Naive thymus-derived CD4-positive, alpha-beta T cell (primary cell): ENCODE data around the gene PLA2G15. TPM values are rescaled to one million over a fixed set of nuclear protein-coding genes. Genes with fewer than 3 reads are reported as not detected.

ENCODE experiments used
- ATAC-seq: fragments of 150-1000 bp; cut with Tn5 transposase; 2 replicates; pipeline ENCODE4 v1.10.0; 2021; ENCODE audit warnings: mild to moderate bottlenecking, moderate library complexity
- CTCF ChIA-PET: fragments of 350-600 bp; sonication (Branson Sonifier 250); formaldehyde crosslinking; loops from one replicate; lab custom pipeline; 2021; ENCODE audit warnings: antibody characterized with exemption; lab: Charles Lee
- POLR2A ChIA-PET: fragments of 350-600 bp; sonication (Branson Sonifier 250); formaldehyde crosslinking; loops from one replicate; lab custom pipeline; 2021; ENCODE audit warnings: antibody characterized with exemption, inconsistent platforms; lab: Charles Lee
- DNase-seq, 9 donors: peaks; one replicate each; pipeline versions ENCODE4 v3.0.0 to v3.0.0-alpha.2; 2020 to 2022; ENCODE audit warnings: mixed read lengths in 1 of 9
- H3K27ac ChIP-seq: one replicate; pipeline ENCODE4 v1.7.0; 2013; ENCODE audit warnings: mild to moderate bottlenecking, low read depth, low read length, moderate library complexity
- H3K27me3 ChIP-seq, 2 donors: one replicate each; pipeline ENCODE4 v1.7.0; 2013; ENCODE audit warnings: low read length in 2 of 2, mild to moderate bottlenecking in 2 of 2, moderate library complexity in 2 of 2; ENCODE audit not compliant: control insufficient read depth in 2 of 2, insufficient read depth in 2 of 2
- H3K36me3 ChIP-seq, 3 experiments: 1 replicate in 2 of 3; 2 replicates in 1 of 3; pipeline ENCODE4 v1.7.0; 2013; ENCODE audit warnings: low read length in 3 of 3, mild to moderate bottlenecking in 3 of 3, moderate library complexity in 1 of 3; ENCODE audit not compliant: insufficient read depth in 3 of 3, control insufficient read depth in 2 of 3
- H3K4me1 ChIP-seq, 2 donors: one replicate each; pipeline ENCODE4 v1.7.0; 2013; ENCODE audit warnings: low read length in 2 of 2, mild to moderate bottlenecking in 2 of 2, moderate library complexity in 1 of 2; ENCODE audit not compliant: control insufficient read depth in 2 of 2, insufficient read depth in 2 of 2
- H3K4me3 ChIP-seq: 2 replicates; pipeline ENCODE4 v1.7.0; 2013; ENCODE audit warnings: mild to moderate bottlenecking, low read length
- H3K9me3 ChIP-seq, 3 experiments: 1 replicate in 2 of 3; 2 replicates in 1 of 3; pipeline ENCODE4 v1.7.0; 2013; ENCODE audit warnings: low read length in 3 of 3; ENCODE audit not compliant: control insufficient read depth in 2 of 3
- H3K27ac Mint-ChIP-seq, 9 donors: one replicate each; pipeline ENCODE4 v1.8.0; 2020 to 2022; ENCODE audit warnings: mixed read lengths in 9 of 9, mild to moderate bottlenecking in 8 of 9, moderate library complexity in 5 of 9, inconsistent platforms in 2 of 9
- H3K27me3 Mint-ChIP-seq, 5 donors: one replicate each; pipeline ENCODE4 v1.8.0; 2021 to 2022; ENCODE audit warnings: mixed read lengths in 5 of 5, mild to moderate bottlenecking in 1 of 5
- H3K36me3 Mint-ChIP-seq, 5 donors: one replicate each; pipeline ENCODE4 v1.8.0; 2020 to 2022; ENCODE audit warnings: mixed read lengths in 5 of 5, mild to moderate bottlenecking in 3 of 5, inconsistent platforms in 1 of 5
- H3K4me1 Mint-ChIP-seq, 7 donors: one replicate each; pipeline ENCODE4 v1.8.0; 2020 to 2022; ENCODE audit warnings: mixed read lengths in 7 of 7, mild to moderate bottlenecking in 3 of 7, inconsistent platforms in 1 of 7
- H3K4me3 Mint-ChIP-seq, 10 donors: one replicate each; pipeline ENCODE4 v1.8.0; 2020 to 2022; ENCODE audit warnings: mild to moderate bottlenecking in 10 of 10, mixed read lengths in 10 of 10, moderate library complexity in 6 of 10, inconsistent platforms in 2 of 10
- H3K9me3 Mint-ChIP-seq, 11 donors: one replicate each; pipeline ENCODE4 v1.8.0; 2020 to 2022; ENCODE audit warnings: mixed read lengths in 11 of 11, mild to moderate bottlenecking in 4 of 11, inconsistent platforms in 1 of 11, moderate library complexity in 1 of 11
- intact Hi-C, 2 donors: fragments of 100-400 bp; cut with micrococcal nuclease; formaldehyde crosslinking; loops; one replicate each; pipeline ENCODE4 v1.15.1; 2023
- microRNA-seq: library from miRNA; unstranded; fragments of <30 nt; microRNA quantifications from one replicate; pipeline ENCODE4 v1.2.0, GENCODE V29; 2022; ENCODE audit warnings: borderline microRNAs expressed
- polyA plus RNA-seq, 2 donors: library from polyadenylated mRNA; unstranded; fragments of 300-500 nt; fragmentation: Illumina TruSeq; gene quantifications; one replicate each; pipeline ENCODE4 v1.2.3, GENCODE V29; 2021
- total RNA-seq, 6 experiments: library from RNA in 5 of 6; stranded (reverse) in 5 of 6; gene quantifications; 1 replicate in 5 of 6; 2 replicates in 1 of 6; pipeline ENCODE4 v1.2.3 and lab custom pipeline; 2021 to 2026

PLA2G15 gene
- total and polyA plus RNA-seq, 7 experiments from 2014 or later: 6.8 to 16.8 (median 9.9) TPM

DNA sequence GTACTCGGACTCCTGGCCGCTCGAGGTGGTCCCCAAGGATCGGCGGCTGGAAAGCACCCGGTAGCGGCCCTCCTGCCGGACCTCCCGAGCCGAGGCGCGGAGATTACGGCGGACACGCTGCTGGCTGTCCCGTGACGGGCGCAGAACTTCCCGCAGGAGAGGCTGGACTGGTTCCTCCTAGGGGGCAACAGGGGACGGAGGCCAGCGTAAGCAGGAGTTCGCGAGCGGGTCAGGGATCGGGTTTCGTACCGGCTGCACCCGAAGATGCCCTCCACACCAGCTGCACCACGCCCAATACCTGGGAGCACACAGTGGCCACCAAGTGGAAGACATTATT, 65.2 kb downstream of the PLA2G15 start:
- Histone ChIP-seq H3K27me3 (no peaks in the 10 kb centered on the region), H3K4me3 (peak overlapping the region; percentile 99), H3K9me3 (no peaks in the 10 kb centered on the region), H3K36me3 (peaks cover 0 to 40% (median 16%) of the 10 kb centered on the region in 3 experiments), H3K4me1 (peaks cover 25 to 32% of the 10 kb centered on the region in 2 donors), H3K27ac (peak overlapping the region; percentile 91)
- ATAC-seq: no peak
- no peaks in the 10 kb centered on the region for H3K9me3 Mint-ChIP-seq
- H3K4me3 Mint-ChIP-seq: peak overlapping the region; percentile 88 to 100 (median 98)
- ChIA-PET CTCF (interaction anchor here (0.6 to 2.4 kb wide), 13 partner anchors 10 to 48 kb away, joined by 3 to 58 read pairs (median 5); partner anchors contain the start of gene SLC7A6), POLR2A (interaction anchor here (1.0 to 8.3 kb wide), 20 partner anchors 10 to 503 kb away, joined by 3 to 90 read pairs (median 8); partner anchors contain the start of genes NFATC3, PLA2G15, SLC7A6 and TSNAXIP1)
- H3K36me3 Mint-ChIP-seq: peaks cover 4 to 19% (median 15%) of the 10 kb centered on the region in 5 donors
- no peak for DNase-seq
- H3K4me1 Mint-ChIP-seq: peaks cover 33 to 64% (median 53%) of the 10 kb centered on the region in 7 donors
- intact Hi-C loops: loop anchor here (1.0 to 5.0 kb wide), 17 partner anchors 18 to 822 kb away; partner anchors contain the start of genes PLA2G15 (in 2 of the 2), PSMB10 (in 2 of the 2), SLC7A6 (in 2 of the 2) and SMPD3 (in 2 of the 2)
- H3K27ac Mint-ChIP-seq: peak overlapping the region; percentile 77 to 99 (median 96)
- no peaks in the 10 kb centered on the region for H3K27me3 Mint-ChIP-seq

Small RNAs within 50 kb of the gene (microRNA-seq; reads per million reads assigned to microRNA genes)
- not detected for gene MIR6773

Other genes with a start within 250 kb of the PLA2G15 start
- gene DPEP2, start 245.9 kb upstream of the PLA2G15 start, total RNA-seq: 100 to 1,000 TPM in 2 of 5 experiments, 10 to 100 TPM in 3; 26.7 to 159 (median 85.1) TPM
- gene DPEP2, start 245.9 kb upstream of the PLA2G15 start, polyA plus RNA-seq: 10 to 100 TPM; 54.3 to 57.7 TPM
- gene DPEP2NB, start 229.5 kb upstream of the PLA2G15 start, total RNA-seq: not detected
- not detected for gene DPEP2NB, start 229.5 kb upstream of the PLA2G15 start, polyA plus RNA-seq
- 10 to 100 TPM; 15.5 to 19.9 (median 19.1) TPM for gene DDX28, start 222.1 kb upstream of the PLA2G15 start, total RNA-seq
- 10 to 100 TPM; 52.1 to 67.7 TPM for gene DDX28, start 222.1 kb upstream of the PLA2G15 start, polyA plus RNA-seq
- gene DUS2, start 222.1 kb upstream of the PLA2G15 start, total RNA-seq: 10 to 100 TPM; 13.6 to 25.9 (median 18.3) TPM
- 10 to 100 TPM in 1 of 2 donors, 1 to 10 TPM in 1; 8.7 to 13.7 TPM for gene DUS2, start 222.1 kb upstream of the PLA2G15 start, polyA plus RNA-seq
- gene NFATC3, start 160.0 kb upstream of the PLA2G15 start, total RNA-seq: 100 to 1,000 TPM; 120 to 151 (median 147) TPM
- gene NFATC3, start 160.0 kb upstream of the PLA2G15 start, polyA plus RNA-seq: 100 to 1,000 TPM in 1 of 2 donors, 10 to 100 TPM in 1; 75.8 to 109 TPM
- gene ESRP2, start 9.2 kb upstream of the PLA2G15 start, total RNA-seq: not detected
- under 1 TPM; 0.11 to 0.29 TPM for gene ESRP2, start 9.2 kb upstream of the PLA2G15 start, polyA plus RNA-seq
- gene SLC7A6, start 19.2 kb downstream of the PLA2G15 start, total RNA-seq: 100 to 1,000 TPM; 112 to 248 (median 207) TPM
- 10 to 100 TPM; 29.3 to 31.1 TPM for gene SLC7A6, start 19.2 kb downstream of the PLA2G15 start, polyA plus RNA-seq
- 10 to 100 TPM; 31.4 to 50.3 (median 34.8) TPM for gene SLC7A6OS, start 65.6 kb downstream of the PLA2G15 start, total RNA-seq
- 10 to 100 TPM; 22.1 to 35.6 TPM for gene SLC7A6OS, start 65.6 kb downstream of the PLA2G15 start, polyA plus RNA-seq
- 10 to 100 TPM; 60.8 to 95.1 (median 89.4) TPM for gene PRMT7, start 65.6 kb downstream of the PLA2G15 start, total RNA-seq
- 10 to 100 TPM; 42.5 to 47.6 TPM for gene PRMT7, start 65.6 kb downstream of the PLA2G15 start, polyA plus RNA-seq
- 1 to 10 TPM in 3 of 5 experiments, under 1 TPM in 2; 0.57 to 6.1 (median 1.8) TPM for gene SMPD3, start 203.1 kb downstream of the PLA2G15 start, total RNA-seq
- gene SMPD3, start 203.1 kb downstream of the PLA2G15 start, polyA plus RNA-seq: 1 to 10 TPM in 1 of 2 donors, under 1 TPM in 1; 0.32 to 1.8 TPM